Measurements from ENCODE around the gene WWOX. TPM values are rescaled to one million over a fixed set of nuclear protein-coding genes. Genes with fewer than 3 reads are reported as not detected.

Gene WWOX
- total RNA-seq, 1 experiment from 2014 or later, result 13.0 TPM

GRCh38 chr16:78390508-78391324 lies 291.3 kb downstream of the WWOX start:
- no peak for DNase-seq (ENCODE audit: low read depth)

DNA sequence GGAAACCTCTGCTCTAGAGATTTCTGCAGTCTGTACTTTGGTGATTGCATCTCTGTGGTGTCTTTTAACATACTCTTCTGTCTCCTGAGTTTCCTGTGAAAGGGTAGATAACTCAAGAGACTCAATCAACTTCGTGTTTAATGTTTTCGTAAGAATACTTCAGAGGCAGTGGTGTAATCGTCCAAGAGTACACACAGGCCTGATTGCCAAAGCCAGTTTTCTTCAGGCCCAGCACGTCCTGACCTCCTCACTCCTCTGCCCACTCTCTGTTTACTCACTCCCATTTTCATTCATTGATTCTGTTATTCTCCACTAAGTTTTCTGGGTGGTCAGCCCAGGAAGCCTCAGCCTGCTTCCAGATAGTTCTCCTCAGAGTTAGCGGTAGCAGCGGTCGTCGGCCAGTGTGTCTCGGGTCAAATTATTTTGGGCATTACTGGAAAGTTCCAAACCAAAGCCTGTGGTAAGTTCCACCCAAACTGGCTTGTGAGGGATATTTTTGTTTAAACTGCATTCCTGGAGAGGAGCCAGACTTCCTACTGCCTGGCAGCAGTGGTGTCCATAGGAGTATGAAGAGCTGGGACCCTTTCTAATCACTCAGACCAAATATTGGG lies 293.2 kb downstream of the WWOX start:
- DNase-seq (ENCODE audit: low read depth), result no peak

DNA sequence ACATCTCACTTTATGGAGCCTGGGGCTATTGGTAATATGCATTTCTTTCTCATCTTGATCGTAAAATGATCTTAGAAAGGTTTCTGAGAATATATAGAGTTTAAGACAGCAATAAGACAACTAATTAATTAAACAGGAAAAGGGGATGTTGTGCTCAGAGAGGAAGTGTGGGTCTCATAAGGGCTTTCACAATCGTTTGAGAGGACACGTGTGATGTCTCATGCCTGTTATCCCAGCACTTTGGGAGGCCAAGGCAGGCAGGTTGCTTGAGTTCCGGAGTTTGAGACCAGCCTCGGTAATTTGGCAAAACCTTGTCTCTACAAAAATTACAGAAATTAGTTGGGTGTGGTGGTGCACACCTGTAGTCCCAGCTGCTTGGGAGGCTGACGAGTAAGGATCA lies 295.6 kb downstream of the WWOX start:
- no peak for DNase-seq (ENCODE audit: low read depth)

- DNase-seq (ENCODE audit: low read depth), result no peak
Measured at GRCh38 chr16:78396046-78396445, 296.6 kb downstream of the WWOX start.

DNA sequence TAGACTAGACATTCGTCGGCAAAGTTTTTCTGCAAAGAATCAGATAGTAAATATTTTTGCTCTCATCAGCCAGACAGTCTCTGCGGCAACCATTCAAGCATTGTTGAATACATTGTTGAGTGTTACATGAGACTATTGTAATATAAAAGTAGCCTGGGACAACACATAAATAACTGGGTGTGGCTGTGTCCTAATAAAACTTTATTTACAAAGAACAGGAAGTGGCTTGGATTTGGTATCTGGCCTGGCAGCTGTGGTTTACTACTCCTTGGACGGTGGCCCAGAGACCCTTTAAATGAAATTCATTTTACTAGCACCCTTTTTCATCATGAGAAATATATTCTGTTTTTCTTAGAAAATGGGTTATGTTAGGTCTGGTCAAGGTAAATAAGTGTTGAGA lies 297.2 kb downstream of the WWOX start:
- DNase-seq (ENCODE audit: low read depth), result no peak

DNA sequence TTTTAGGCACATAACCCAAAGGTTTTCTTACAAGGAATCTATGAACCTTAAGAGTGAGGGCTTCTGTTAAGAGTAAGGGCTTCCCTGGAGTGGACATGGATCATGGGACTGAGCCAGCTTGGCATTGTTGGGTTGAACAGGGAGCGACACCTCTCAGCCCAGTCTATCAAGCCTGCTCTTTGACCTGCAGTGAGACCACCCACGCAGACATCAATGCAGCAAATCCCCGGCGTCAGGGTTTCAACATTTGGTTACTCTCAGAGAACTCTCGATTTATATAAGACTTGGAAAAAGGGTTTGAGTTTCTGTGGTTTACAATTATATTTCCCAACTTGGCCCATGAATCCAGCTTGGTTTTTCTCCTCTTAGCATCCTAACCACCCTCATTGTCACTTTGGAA lies 299.9 kb downstream of the WWOX start:
- no peak for DNase-seq (ENCODE audit: low read depth)

GRCh38 chr16:78402833-78403232 lies 303.4 kb downstream of the WWOX start:
- DNase-seq (ENCODE audit: low read depth), result no peak

DNA sequence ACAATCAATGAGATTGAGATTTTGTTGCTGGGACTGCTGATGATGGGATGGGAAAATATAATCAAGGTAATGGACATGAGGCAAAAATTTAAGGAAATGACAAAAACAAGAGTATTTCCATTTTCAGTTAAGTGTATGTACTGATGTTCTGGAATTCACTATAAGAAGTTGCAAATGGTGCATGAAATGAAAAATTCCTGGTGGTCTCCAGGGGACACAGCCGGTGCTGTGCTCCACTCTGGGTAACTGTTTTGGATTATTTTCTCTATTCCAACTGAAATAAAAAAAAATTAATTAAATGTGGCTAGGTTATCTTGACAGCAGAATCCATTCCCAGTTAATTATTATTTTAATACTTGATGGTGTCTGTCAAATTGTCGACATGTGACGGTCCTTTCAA lies 305.6 kb downstream of the WWOX start:
- DNase-seq (ENCODE audit: low read depth), result no peak

DNA sequence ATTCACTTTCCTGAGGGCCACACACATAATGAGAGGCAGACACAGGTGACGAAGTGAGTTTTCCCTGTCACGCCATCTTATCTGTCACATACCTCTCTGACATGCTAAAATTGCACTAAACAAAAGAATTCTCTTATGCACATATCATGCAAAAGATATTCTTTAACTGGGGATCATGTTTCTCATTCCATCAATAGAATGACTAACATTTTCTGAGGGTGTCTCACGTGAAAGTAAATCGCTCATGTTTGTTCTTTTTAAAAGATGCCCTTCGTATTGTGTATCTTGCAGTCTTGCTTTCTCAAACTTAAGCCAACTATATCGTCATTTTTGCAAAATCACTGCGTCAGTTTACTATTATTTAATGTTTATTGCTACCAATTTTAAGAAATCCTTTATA lies 306.4 kb downstream of the WWOX start:
- no peak for DNase-seq (ENCODE audit: low read depth)

- DNase-seq (ENCODE audit: low read depth), result no peak
Measured at GRCh38 chr16:78407191-78407590, 307.7 kb downstream of the WWOX start.

DNA sequence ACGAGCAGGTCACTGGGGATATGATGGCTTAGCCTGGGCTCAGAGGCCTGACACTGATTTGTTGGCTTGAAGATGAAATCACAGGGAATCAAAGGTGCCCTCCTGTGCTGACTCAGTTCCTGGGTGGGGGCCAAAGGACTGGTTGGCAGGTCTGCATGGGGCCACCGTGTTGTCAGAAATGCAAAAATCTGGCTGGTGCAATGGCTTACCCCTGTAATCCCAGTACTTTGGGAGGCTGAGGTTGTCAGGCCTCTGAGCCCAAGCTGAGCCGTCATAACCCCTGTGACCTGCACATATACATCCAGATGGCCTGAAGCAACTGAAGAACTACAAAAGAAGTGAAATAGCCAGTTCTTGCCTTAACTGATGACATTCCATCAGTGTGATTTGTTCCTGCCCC lies 314.2 kb downstream of the WWOX start:
- DNase-seq (ENCODE audit: low read depth), result no peak

GRCh38 chr16:78415013-78415412 lies 315.6 kb downstream of the WWOX start:
- DNase-seq (ENCODE audit: low read depth), result no peak

DNA sequence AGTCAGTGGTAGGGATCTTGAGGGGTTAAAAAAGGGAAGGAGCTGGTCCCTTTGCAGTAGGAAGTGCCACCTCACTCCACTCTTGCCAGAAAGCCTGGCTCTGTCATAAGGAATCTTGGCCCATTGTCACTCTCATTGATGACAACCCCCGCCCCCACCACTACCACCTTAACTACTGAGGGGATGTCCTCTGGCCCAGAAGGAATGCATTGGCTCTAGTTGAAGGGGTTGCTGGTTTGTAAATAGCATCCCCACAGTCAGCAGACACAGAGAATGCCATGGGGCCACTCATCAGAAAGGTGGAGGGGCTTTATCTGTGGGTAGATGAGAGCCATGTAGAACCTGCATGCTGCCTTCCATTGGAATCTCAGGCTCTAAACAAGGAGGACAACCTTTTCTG lies 316.2 kb downstream of the WWOX start:
- DNase-seq (ENCODE audit: low read depth), result no peak

DNA sequence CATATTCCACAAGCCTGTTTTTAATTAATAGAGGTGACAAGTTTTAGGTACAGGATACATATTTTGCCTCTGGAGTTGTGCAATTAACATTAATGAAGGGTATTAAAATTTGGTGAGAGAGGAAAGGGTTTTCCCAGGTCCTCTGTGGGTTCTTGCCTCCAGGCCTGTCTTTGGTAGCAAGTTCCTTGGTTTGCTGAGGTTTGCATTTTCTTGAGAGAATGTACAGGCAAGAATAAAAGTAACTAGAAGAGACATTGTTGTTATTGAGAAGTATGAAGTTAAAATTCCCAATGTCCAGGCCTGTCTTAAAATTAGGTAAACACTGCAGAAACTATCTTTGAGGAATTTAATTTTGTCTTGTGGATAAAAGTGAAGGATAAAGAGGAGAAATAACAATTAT lies 316.9 kb downstream of the WWOX start:
- DNase-seq (ENCODE audit: low read depth), result no peak

GRCh38 chr16:78421181-78421708 lies 321.8 kb downstream of the WWOX start:
- DNase-seq (ENCODE audit: low read depth), result no peak

- DNase-seq (ENCODE audit: low read depth), result no peak
Measured at GRCh38 chr16:78425281-78425680, 325.8 kb downstream of the WWOX start.

- no peak for DNase-seq (ENCODE audit: low read depth)
Measured at GRCh38 chr16:78425891-78426510, 326.5 kb downstream of the WWOX start.

- DNase-seq (ENCODE audit: low read depth), result no peak
Measured at GRCh38 chr16:78428193-78428592, 328.7 kb downstream of the WWOX start.

DNA sequence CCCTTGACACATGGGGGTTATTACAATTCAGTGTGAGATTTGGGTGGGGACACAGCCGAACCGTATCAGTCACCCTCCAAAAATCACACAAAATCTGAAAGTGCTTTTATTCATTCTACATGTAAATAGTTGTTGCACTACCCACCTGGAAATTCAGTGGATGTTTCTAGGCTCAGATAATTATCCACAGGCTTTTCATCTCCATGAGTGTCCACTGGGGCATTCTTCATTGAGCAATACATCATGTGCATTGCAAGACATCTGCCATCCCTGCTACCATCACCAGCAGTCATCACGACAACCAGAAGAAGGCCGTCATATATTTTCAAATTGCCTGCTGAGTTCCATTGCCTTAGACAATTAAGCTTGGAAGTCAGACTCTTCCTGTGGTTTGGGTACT lies 330.8 kb downstream of the WWOX start:
- DNase-seq (ENCODE audit: low read depth), result no peak

GRCh38 chr16:78431004-78431670 lies 331.7 kb downstream of the WWOX start:
- no peak for DNase-seq (ENCODE audit: low read depth)

GRCh38 chr16:78431701-78432100 lies 332.2 kb downstream of the WWOX start:
- no peak for DNase-seq (ENCODE audit: low read depth)

DNA sequence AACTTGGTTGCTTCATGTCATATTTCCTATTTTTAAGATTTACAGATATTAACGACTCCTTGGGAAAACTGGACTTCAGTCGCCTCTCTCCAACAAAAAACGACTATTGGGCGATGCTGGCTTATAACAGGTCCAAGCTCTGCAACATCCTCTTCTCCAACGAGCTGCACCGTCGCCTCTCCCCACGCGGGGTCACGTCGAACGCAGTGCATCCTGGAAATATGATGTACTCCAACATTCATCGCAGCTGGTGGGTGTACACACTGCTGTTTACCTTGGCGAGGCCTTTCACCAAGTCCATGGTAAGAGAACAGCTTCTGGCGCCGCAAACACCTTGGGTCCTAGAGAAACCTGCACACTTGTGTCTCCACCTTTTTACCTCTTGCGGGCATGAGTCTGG lies 333.0 kb downstream of the WWOX start:
- no peak for DNase-seq (ENCODE audit: low read depth)

All from LHCN-M2 (cell line).